ENCODE results near the gene RLN2. TPM values are rescaled to one million over a fixed set of nuclear protein-coding genes. Genes with fewer than 3 reads are reported as not detected.

The RLN2 gene
- total RNA-seq, 4 donors from 2014 or later = not detected

DNA sequence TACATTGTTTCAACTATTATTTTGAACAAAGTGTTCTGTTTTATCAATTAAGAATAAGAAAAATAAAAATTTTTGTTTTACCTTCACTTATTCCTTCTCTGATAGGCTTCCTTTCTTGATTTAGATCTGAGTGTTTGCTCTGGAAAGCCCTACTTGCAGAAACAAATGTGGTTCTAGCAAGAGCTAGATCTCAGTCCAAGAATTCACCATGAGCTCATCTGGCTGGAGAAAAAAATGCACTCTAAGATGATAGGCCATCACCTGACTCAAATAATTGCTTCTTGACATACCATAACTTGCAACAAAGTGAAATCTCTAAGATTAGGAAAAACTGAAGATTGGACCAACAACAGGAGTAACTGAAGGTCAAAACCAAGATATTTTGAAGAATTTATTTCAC is 6.3 kb upstream of the RLN2 start:
- H3K27ac ChIP-seq = no peak overlapping the region
- no peaks in the 10 kb centered on the region for H3K36me3 ChIP-seq
- no peaks in the 10 kb centered on the region for H3K27me3 ChIP-seq
- H3K9me3 ChIP-seq = no peaks in the 10 kb centered on the region
- intact Hi-C loops (cut with DNase I) = no loop called here
- H3K4me1 ChIP-seq = no peaks in the 10 kb centered on the region
- DNase-seq = no peak
- H3K4me3 ChIP-seq (replicated peaks in 1 of 3) = no peak overlapping the region
- TF ChIP-seq, protein P1, sequence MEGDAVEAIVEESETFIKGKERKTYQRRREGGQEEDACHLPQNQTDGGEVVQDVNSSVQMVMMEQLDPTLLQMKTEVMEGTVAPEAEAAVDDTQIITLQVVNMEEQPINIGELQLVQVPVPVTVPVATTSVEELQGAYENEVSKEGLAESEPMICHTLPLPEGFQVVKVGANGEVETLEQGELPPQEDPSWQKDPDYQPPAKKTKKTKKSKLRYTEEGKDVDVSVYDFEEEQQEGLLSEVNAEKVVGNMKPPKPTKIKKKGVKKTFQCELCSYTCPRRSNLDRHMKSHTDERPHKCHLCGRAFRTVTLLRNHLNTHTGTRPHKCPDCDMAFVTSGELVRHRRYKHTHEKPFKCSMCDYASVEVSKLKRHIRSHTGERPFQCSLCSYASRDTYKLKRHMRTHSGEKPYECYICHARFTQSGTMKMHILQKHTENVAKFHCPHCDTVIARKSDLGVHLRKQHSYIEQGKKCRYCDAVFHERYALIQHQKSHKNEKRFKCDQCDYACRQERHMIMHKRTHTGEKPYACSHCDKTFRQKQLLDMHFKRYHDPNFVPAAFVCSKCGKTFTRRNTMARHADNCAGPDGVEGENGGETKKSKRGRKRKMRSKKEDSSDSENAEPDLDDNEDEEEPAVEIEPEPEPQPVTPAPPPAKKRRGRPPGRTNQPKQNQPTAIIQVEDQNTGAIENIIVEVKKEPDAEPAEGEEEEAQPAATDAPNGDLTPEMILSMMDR (IDR thresholded peaks at IDR 0.05) = no peak
- TF ChIP-seq POLR2A (IDR thresholded peaks at IDR 0.05) = no peak

DNA sequence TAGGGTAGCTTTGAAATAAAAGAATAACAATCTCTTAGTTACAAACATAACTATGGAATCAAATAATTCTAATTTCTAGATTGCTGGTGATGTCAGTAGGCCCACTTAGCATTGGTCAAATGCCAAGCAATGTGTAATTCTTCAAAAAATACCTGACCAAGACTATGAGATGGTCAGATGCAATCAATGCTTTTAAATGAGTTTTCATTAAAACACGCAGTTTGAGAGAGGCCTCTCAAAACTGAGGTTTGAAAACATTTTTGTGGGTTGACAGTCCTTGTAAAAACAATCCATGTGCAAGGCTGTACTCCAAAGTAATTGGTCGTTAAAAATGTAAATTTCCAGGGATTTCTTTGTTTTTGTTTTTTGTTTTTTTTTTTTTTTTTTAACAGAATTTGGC is 1.2 kb upstream of the RLN2 start:
- WGBS, 2 donors = 86 to 91% methylated on average over 2 of the region's 2 CpGs
- H3K27me3 ChIP-seq = no peaks in the 10 kb centered on the region
- intact Hi-C loops (cut with DNase I) = no loop called here
- H3K9me3 ChIP-seq = no peaks in the 10 kb centered on the region
- TF ChIP-seq POLR2A (IDR thresholded peaks at IDR 0.05) = no peak
- TF ChIP-seq, protein P1 (IDR thresholded peaks at IDR 0.05) = no peak
- H3K27ac ChIP-seq = no peak overlapping the region
- H3K4me1 ChIP-seq = no peaks in the 10 kb centered on the region
- DNase-seq = no peak
- H3K4me3 ChIP-seq (replicated peaks in 1 of 3) = no peak overlapping the region
- no peaks in the 10 kb centered on the region for H3K36me3 ChIP-seq

DNA sequence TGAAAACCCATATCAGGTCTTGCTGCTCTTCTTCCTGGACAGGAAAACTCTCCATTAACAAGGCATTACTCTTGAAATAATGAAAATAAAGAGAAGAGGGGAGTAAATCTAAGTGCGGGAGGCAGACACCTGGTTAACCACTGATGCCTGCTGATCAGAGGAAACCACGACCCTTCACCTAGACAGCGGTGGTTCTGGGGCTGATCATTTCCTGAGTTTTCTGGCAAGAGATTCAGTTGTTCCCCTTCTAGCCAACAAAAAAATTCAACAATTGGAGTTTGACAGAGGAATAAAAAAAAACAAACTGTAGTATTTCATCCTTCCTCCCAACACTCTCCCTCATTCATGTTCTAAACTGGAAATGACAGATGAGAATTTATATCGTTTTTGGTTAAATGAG is 3.0 kb downstream of the RLN2 start:
- intact Hi-C loops (cut with DNase I) = no loop called here
- no peaks in the 10 kb centered on the region for H3K4me1 ChIP-seq
- 67 to 74% methylated on average over 4 of the region's 4 CpGs for WGBS, 2 donors
- no peak overlapping the region for H3K27ac ChIP-seq
- no peaks in the 10 kb centered on the region for H3K27me3 ChIP-seq
- no peak for DNase-seq
- no peaks in the 10 kb centered on the region for H3K36me3 ChIP-seq
- no peaks in the 10 kb centered on the region for H3K9me3 ChIP-seq
- TF ChIP-seq, protein P1 (IDR thresholded peaks at IDR 0.05) = no peak
- no peak for TF ChIP-seq POLR2A (IDR thresholded peaks at IDR 0.05)
- H3K4me3 ChIP-seq (replicated peaks in 1 of 3) = no peak overlapping the region

DNA sequence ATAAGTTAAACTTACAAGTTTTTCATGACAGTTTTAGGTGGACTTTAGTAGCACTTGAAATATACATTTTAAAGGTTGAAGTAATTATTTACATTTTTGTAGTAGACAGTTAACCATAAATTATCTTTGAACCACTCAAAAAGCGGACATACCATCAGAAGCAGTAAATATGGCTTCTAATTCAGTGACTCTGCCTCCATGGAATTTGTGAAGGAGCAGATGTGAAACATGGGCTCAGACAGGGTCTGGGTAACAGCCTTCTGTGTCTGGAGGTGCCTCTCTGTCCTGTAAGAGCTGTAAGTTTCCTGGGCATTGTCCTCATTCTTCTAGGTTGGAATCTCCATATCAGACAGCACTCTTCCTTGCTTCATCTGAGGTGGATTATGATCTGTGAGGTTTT is 12.4 kb downstream of the RLN2 start:
- Histone ChIP-seq H3K27me3 (no peaks in the 10 kb centered on the region), H3K36me3 (no peaks in the 10 kb centered on the region), H3K9me3 (no peaks in the 10 kb centered on the region), H3K27ac (no peak overlapping the region), H3K4me3 (replicated peaks in 1 of 3) (no peak overlapping the region), H3K4me1 (no peaks in the 10 kb centered on the region)
- DNase-seq = no peak
- 90 to 97% methylated on average over 1 of the region's 1 CpG for WGBS, 2 donors
- intact Hi-C loops (cut with DNase I) = no loop called here
- TF ChIP-seq, protein P1 (IDR thresholded peaks at IDR 0.05) = no peak
- TF ChIP-seq POLR2A (IDR thresholded peaks at IDR 0.05) = no peak

DNA sequence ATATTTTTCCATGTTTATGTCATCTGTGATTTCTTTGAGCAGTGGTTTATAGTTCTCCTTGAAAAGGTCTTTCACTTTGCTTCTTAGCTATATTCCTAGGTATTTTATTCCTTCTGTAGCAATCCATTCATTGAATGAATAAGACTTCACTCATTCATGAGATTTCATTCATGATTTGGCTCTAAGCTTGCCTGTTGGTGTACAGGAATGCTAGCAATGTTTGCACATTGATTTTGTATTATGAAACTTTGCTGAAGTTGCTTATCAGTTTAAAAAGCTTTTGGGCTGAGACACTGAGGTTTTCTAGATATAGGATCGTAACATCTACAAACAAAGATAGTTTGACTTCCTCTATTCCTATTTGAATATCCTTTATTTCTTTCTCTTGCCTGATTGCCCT is 15.9 kb downstream of the RLN2 start:
- 80 to 83% methylated on average over 1 of the region's 1 CpG for WGBS, 2 donors
- no peaks in the 10 kb centered on the region for H3K27me3 ChIP-seq
- H3K4me3 ChIP-seq (replicated peaks in 1 of 3) = no peak overlapping the region
- no peak for TF ChIP-seq POLR2A (IDR thresholded peaks at IDR 0.05)
- TF ChIP-seq, protein P1 (IDR thresholded peaks at IDR 0.05) = no peak
- no peaks in the 10 kb centered on the region for H3K36me3 ChIP-seq
- no peaks in the 10 kb centered on the region for H3K9me3 ChIP-seq
- intact Hi-C loops (cut with DNase I) = no loop called here
- DNase-seq = no peak
- no peaks in the 10 kb centered on the region for H3K4me1 ChIP-seq
- no peak overlapping the region for H3K27ac ChIP-seq
